Measurements from ENCODE around the gene HYAL2. TPM values are rescaled to one million over a fixed set of nuclear protein-coding genes. Genes with fewer than 3 reads are reported as not detected.

Gene HYAL2
- total RNA-seq, 1 experiment from 2014 or later, result 12.6 TPM

DNA sequence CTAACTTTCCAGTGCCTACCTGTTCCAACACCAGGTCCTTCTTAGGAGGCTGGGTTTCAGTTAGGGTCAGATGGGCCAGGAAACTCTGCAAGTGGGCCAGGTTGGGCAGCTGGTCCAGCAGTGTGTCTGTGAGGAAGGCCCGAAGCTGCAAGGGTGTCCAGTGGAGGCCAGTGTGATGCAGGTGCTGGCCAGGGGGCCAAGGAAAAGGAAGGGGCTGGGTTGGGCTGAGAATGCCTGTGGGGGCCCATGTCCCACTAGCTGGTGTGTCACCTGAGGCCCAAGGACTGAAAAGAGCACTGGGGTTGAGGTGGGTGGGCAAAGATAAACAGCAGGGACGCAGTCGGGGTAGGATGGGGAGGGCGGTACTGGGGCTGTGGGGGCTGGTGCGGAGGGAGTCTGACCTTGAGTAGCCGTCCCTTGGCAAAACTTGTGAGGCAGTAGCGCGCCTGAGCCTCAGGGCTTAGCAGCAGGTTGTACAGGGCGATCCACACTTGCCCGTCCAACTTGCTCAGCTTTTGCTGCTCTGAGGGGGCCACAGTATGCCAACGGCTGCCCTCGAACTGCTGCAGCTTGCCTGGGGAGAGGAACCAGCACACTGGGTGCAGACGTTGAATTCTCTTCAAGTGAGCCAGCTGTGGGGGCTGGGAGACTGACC lies 19.6 kb upstream of the HYAL2 start:
- BruUV-seq (replicated peaks), result no TSS peak
- POLR2A ChIA-PET, result interaction anchor here (0.6 to 0.7 kb wide), 2 partner anchors 8 to 1156 kb away, joined by 3 read pairs; partner anchors contain the start of genes CYB561D2 and NPRL2
- Mint-ChIP-seq H3K9me3 (ENCODE audit: unreplicated experiment) (no peaks in the 10 kb centered on the region), H3K27me3 (ENCODE audit: insufficient read depth, unreplicated experiment) (no peaks in the 10 kb centered on the region), H3K36me3 (ENCODE audit: insufficient read depth, unreplicated experiment) (no peaks in the 10 kb centered on the region), H3K27ac (ENCODE audit: low read depth, unreplicated experiment) (no peak overlapping the region), H3K4me3 (ENCODE audit: unreplicated experiment) (no peak overlapping the region), H3K4me1 (ENCODE audit: insufficient read depth, unreplicated experiment) (peaks cover 18% of the 10 kb centered on the region)
- TF ChIP-seq, protein P1, sequence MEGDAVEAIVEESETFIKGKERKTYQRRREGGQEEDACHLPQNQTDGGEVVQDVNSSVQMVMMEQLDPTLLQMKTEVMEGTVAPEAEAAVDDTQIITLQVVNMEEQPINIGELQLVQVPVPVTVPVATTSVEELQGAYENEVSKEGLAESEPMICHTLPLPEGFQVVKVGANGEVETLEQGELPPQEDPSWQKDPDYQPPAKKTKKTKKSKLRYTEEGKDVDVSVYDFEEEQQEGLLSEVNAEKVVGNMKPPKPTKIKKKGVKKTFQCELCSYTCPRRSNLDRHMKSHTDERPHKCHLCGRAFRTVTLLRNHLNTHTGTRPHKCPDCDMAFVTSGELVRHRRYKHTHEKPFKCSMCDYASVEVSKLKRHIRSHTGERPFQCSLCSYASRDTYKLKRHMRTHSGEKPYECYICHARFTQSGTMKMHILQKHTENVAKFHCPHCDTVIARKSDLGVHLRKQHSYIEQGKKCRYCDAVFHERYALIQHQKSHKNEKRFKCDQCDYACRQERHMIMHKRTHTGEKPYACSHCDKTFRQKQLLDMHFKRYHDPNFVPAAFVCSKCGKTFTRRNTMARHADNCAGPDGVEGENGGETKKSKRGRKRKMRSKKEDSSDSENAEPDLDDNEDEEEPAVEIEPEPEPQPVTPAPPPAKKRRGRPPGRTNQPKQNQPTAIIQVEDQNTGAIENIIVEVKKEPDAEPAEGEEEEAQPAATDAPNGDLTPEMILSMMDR (IDR thresholded peaks at IDR 0.05; ENCODE audit: unreplicated experiment), result no peak
- DNase-seq (ENCODE audit: unreplicated experiment), result no peak
- intact Hi-C loops (cut with micrococcal nuclease), result no loop called here
- CTCF ChIA-PET, result interaction anchor here (0.7 kb wide), 1 partner anchor 45 kb away, joined by 3 read pairs; no protein-coding TSS in a partner anchor

DNA sequence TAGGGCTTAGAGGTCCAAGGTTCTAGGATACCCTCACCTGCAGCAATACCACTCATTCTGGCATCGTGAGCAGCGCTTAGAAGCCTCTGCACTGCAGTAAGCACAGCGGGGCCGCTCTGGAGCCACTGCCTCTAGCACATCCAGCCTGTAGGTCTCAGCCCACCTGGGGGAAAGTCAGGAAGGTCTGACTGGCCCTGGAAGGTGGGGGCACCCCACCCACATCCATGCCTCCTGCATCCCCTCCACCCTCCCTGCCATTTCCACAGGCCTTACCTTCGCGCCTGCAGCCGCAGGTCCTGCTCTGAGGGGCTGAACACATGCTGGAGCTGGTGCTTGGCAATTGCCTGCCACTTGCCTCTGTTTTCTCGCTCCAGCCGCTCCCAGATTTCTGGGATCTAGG lies 19.0 kb upstream of the HYAL2 start:
- intact Hi-C loops (cut with micrococcal nuclease), result no loop called here
- ChIA-PET CTCF (no interaction called here), POLR2A (interaction anchor here (0.7 kb wide), 1 partner anchor 9 kb away, joined by 3 read pairs; the partner anchor contains the start of genes CYB561D2 and NPRL2)
- Mint-ChIP-seq H3K4me1 (ENCODE audit: insufficient read depth, unreplicated experiment) (peaks cover 17% of the 10 kb centered on the region), H3K9me3 (ENCODE audit: unreplicated experiment) (no peaks in the 10 kb centered on the region), H3K27ac (ENCODE audit: low read depth, unreplicated experiment) (no peak overlapping the region), H3K27me3 (ENCODE audit: insufficient read depth, unreplicated experiment) (no peaks in the 10 kb centered on the region), H3K4me3 (ENCODE audit: unreplicated experiment) (no peak overlapping the region), H3K36me3 (ENCODE audit: insufficient read depth, unreplicated experiment) (no peaks in the 10 kb centered on the region)
- TF ChIP-seq, protein P1 (IDR thresholded peaks at IDR 0.05; ENCODE audit: unreplicated experiment), result no peak
- no TSS peak for BruUV-seq (replicated peaks)
- no peak for DNase-seq (ENCODE audit: unreplicated experiment)

DNA sequence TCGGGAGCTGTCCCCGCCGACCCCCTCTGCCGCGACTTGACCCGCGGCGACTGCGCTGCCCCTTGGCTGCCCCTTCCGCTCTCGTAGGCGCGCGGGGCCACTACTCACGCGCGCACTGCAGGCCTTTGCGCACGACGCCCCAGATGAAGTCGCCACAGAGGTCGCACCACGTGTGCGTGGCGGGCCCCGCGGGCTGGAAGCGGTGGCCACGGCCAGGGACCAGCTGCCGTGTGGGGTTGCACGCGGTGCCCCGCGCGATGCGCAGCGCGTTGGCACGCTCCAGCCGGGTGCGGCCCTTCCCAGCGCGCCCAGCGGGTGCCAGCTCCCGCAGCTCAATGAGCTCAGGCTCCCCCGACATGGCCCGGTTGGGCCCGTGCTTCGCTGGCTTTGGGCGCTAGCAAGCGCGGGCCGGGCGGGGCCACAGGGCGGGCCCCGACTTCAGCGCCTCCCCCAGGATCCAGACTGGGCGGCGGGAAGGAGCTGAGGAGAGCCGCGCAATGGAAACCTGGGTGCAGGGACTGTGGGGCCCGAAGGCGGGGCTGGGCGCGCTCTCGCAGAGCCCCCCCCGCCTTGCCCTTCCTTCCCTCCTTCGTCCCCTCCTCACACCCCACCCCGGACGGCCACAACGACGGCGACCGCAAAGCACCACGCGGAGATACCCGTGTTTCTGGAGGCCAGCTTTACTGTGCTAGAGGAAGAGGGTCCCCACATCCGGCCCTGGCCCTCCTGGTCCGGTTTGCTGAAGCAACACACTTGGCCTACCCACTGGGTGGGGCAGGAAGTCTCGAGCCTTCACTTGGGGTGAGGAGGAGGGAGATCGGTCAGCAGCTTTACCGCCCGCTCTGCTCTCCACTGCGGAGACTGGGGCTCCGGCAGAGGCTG lies 18.1 kb upstream of the HYAL2 start, which contains the start of gene RASSF1:
Gene RASSF1, minus strand, starts transcription at position 389 of the 882 bp plus-strand sequence. Its CDS starts 31 bp downstream, at position 358.
- ChIA-PET CTCF (interaction anchor here (0.6 to 0.7 kb wide), 3 partner anchors 42 to 1633 kb away, joined by 3 to 4 read pairs (median 3); partner anchors contain the start of genes ABHD14B, HYAL3 and NAA80), POLR2A (interaction anchor here (1.3 kb wide), 1 partner anchor 10 kb away, joined by 4 read pairs; the partner anchor contains the start of genes CYB561D2 and NPRL2)
- intact Hi-C loops (cut with micrococcal nuclease), result no loop called here
- BruUV-seq (replicated peaks), result no TSS peak
- Mint-ChIP-seq H3K4me3 (ENCODE audit: unreplicated experiment) (no peak within 1 kb of the TSS), H3K36me3 (ENCODE audit: insufficient read depth, unreplicated experiment) (peaks cover under 1% of the 10 kb centered on the region), H3K4me1 (ENCODE audit: insufficient read depth, unreplicated experiment) (peaks cover 14% of the 10 kb centered on the region), H3K27ac (ENCODE audit: low read depth, unreplicated experiment) (no peak within 1 kb of the TSS), H3K9me3 (ENCODE audit: unreplicated experiment) (no peaks in the 10 kb centered on the region), H3K27me3 (ENCODE audit: insufficient read depth, unreplicated experiment) (no peaks in the 10 kb centered on the region)
- DNase-seq (ENCODE audit: unreplicated experiment), result no peak
- TF ChIP-seq, protein P1 (IDR thresholded peaks at IDR 0.05; ENCODE audit: unreplicated experiment), result no peak

DNA sequence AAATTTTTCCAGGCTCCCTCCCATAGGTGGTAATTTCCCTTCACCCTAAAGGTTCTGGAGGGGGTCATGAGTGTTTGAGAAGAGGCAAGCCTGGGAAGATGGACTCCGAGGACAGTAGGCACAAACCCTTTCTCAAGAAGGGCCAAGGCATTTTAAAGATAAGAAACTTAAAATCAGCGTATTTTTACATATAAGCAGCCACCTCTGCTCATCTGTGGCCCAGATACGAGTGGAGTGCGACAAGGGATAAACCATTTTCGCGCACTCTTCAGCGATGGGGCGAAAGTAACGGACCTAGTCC lies 17.6 kb upstream of the HYAL2 start:
- no TSS peak for BruUV-seq (replicated peaks)
- no peak overlapping the region for H3K27ac Mint-ChIP-seq (ENCODE audit: low read depth, unreplicated experiment)
- intact Hi-C loops (cut with micrococcal nuclease), result no loop called here
- peaks cover 13% of the 10 kb centered on the region for H3K4me1 Mint-ChIP-seq (ENCODE audit: insufficient read depth, unreplicated experiment)
- TF ChIP-seq, protein P1 (IDR thresholded peaks at IDR 0.05; ENCODE audit: unreplicated experiment), result no peak
- H3K9me3 Mint-ChIP-seq (ENCODE audit: unreplicated experiment), result no peaks in the 10 kb centered on the region
- H3K36me3 Mint-ChIP-seq (ENCODE audit: insufficient read depth, unreplicated experiment), result peaks cover 6% of the 10 kb centered on the region
- no peak overlapping the region for H3K4me3 Mint-ChIP-seq (ENCODE audit: unreplicated experiment)
- POLR2A ChIA-PET, result interaction anchor here (1.3 kb wide), 1 partner anchor 11 kb away, joined by 4 read pairs; the partner anchor contains the start of genes CYB561D2 and NPRL2
- CTCF ChIA-PET, result interaction anchor here (0.6 to 1.8 kb wide), 3 partner anchors 275 to 1633 kb away, joined by 3 to 5 read pairs (median 3); partner anchors contain the start of gene ABHD14B
- no peaks in the 10 kb centered on the region for H3K27me3 Mint-ChIP-seq (ENCODE audit: insufficient read depth, unreplicated experiment)
- no peak for DNase-seq (ENCODE audit: unreplicated experiment)
